Keratinocyte (primary cell): ENCODE results near the gene FZD2. TPM values are rescaled to one million over a fixed set of nuclear protein-coding genes. Genes with fewer than 3 reads are reported as not detected.

Experiments
- DNase-seq: peaks from one replicate; pipeline ENCODE4 v3.0.0-alpha.2; 2011; ENCODE audit warnings: low read depth, missing footprints, low spot score
- FAIRE-seq: peaks from 2 replicates; lab custom pipeline; 2011; peaks lifted over from hg19 to GRCh38; lab: Jason Lieb, UNC
- H2AFZ ChIP-seq: 2 replicates; pipeline ENCODE4 v1.6.0; 2012; ENCODE audit warnings: low read length, control low read depth, inconsistent platforms; ENCODE audit not compliant: control insufficient read depth
- H3K27ac ChIP-seq: 2 replicates; pipeline ENCODE4 v1.5.1; 2011; ENCODE audit warnings: low read length; ENCODE audit not compliant: control insufficient read depth, insufficient read depth
- H3K27me3 ChIP-seq: 3 replicates; pipeline ENCODE4 v1.6.0; 2011; ENCODE audit warnings: low read length; ENCODE audit not compliant: control insufficient read depth, insufficient read depth; ENCODE audit errors: extremely low read depth
- H3K36me3 ChIP-seq, 2 experiments: 2 replicates in 1 of 2; 3 replicates in 1 of 2; pipeline ENCODE4 v1.5.1; 2011; ENCODE audit warnings: low read length in 2 of 2, mild to moderate bottlenecking in 1 of 2; ENCODE audit not compliant: control insufficient read depth in 2 of 2, insufficient read depth in 2 of 2; ENCODE audit errors: extremely low read depth in 1 of 2
- H3K4me1 ChIP-seq: 3 replicates; pipeline ENCODE4 v1.5.1; 2011; ENCODE audit warnings: low read length; ENCODE audit not compliant: control insufficient read depth, insufficient read depth; ENCODE audit errors: extremely low read depth
- H3K4me2 ChIP-seq: 3 replicates; pipeline ENCODE4 v1.6.0; 2011; ENCODE audit warnings: low read depth, low read length; ENCODE audit not compliant: control insufficient read depth, insufficient read depth; ENCODE audit errors: extremely low read depth
- H3K4me3 ChIP-seq, 3 experiments: fragments of 200-600 bp in 1 of 3; sonication (generic) in 1 of 3; 2 replicates in 2 of 3; 3 replicates in 1 of 3; pipeline ENCODE4 v1.5.1; 2011 to 2016; ENCODE audit warnings: low read length in 3 of 3, mild to moderate bottlenecking in 3 of 3, control low read depth in 2 of 3, inconsistent platforms in 1 of 3, low read depth in 1 of 3, mixed read lengths in 1 of 3, mixed run types in 1 of 3, moderate library complexity in 1 of 3; ENCODE audit not compliant: control insufficient read depth in 2 of 3, insufficient read depth in 2 of 3; ENCODE audit errors: extremely low read depth in 1 of 3
- H3K79me2 ChIP-seq: 2 replicates; pipeline ENCODE4 v1.6.0; 2012; ENCODE audit warnings: low read length; ENCODE audit not compliant: control insufficient read depth, insufficient read depth
- H3K9ac ChIP-seq: 3 replicates; pipeline ENCODE4 v1.6.0; 2011; ENCODE audit warnings: low read length; ENCODE audit not compliant: control insufficient read depth, insufficient read depth; ENCODE audit errors: extremely low read depth
- H3K9me1 ChIP-seq: 3 replicates; pipeline ENCODE4 v1.6.0; 2011; ENCODE audit warnings: low read length; ENCODE audit not compliant: control insufficient read depth, insufficient read depth; ENCODE audit errors: extremely low read depth
- H3K9me3 ChIP-seq: 2 replicates; pipeline ENCODE4 v1.5.1; 2012; ENCODE audit warnings: low read depth, low read length; ENCODE audit not compliant: control insufficient read depth
- H4K20me1 ChIP-seq: 3 replicates; pipeline ENCODE4 v1.6.0; 2011; ENCODE audit warnings: low read length; ENCODE audit not compliant: control insufficient read depth, insufficient read depth; ENCODE audit errors: extremely low read depth
- EZH2 ChIP-seq: IDR thresholded peaks from one replicate; pipeline ENCODE4 v1.6.1; 2012; ENCODE audit warnings: inconsistent platforms, mild to moderate bottlenecking, low read length, moderate library complexity
- dilution Hi-C: fragments of 300-500 bp; cut with MboI; formaldehyde crosslinking; loops from one replicate; pipeline ENCODE4 v1.7.0; 2020; ENCODE audit warnings: low sequenced_read_pairs; ENCODE audit not compliant: extremely low pct_ligation_motif_present
- polyA plus RNA-seq, 5 experiments: library from polyadenylated mRNA; depleted of rRNA in 3 of 5; stranded (reverse) in 3 of 5; stranded (forward) in 1 of 5; unstranded in 1 of 5; fragments of >200 nt; gene quantifications; 1 replicate in 1 of 5; 2 replicates in 3 of 5; 3 replicates in 1 of 5; pipeline versions ENCODE4 v1.2.1 to v1.2.3, GENCODE V29; 2011 to 2012; ENCODE audit warnings: missing spikeins in 2 of 5, low read depth in 1 of 5, low replicate concordance in 1 of 5
- TF ChIP-seq, protein P1 (sequence below), 3 experiments: IDR thresholded peaks in 1 of 3; conservative IDR thresholded peaks in 1 of 3; optimal IDR thresholded peaks in 1 of 3; 2 replicates in 2 of 3; 3 replicates in 1 of 3; pipeline versions ENCODE3 to v1.5.1; 2011; ENCODE audit warnings: low read length in 3 of 3, mild to moderate bottlenecking in 3 of 3, moderate library complexity in 2 of 3, control low read depth in 1 of 3, inconsistent platforms in 1 of 3; ENCODE audit not compliant: insufficient read depth in 2 of 3; ENCODE audit errors: extremely low read depth in 1 of 3

Gene FZD2
- polyA plus RNA-seq, 1 donor (not counting 4 experiments of a cell fraction or from before 2014, with no cell fraction given) = 2.6 TPM

DNA sequence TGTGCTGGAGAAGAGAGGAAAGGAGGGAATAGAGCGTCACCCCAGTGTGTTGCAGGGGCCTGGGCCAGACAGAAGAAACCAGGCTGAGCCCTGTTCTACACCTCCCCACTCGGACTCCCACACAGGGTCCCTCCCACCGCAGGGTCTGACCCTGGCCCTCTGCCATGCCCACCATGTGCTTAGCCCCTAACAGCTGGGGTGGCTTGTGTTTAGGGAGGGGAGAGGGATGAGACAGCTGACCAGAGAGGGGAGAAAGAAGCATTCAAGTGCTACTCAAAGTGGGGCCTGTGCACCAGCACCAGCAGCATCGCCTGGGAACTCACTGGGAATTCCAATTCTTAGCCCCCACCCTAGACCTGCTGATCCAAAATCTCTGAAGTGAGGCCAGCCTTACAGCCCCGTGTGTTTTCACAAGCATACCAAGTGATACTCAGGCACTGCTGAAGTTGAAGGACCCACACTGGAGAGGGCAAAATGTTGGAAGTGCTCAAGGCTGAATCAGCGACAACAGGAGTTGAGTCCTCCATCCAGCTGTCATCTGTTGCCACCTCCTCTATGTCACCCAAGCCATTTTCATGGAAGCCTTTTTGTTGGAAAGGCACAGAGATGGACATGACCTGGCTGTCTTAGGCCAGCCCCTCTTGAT, 47.0 kb downstream of the FZD2 start:
- peaks cover 9% of the 10 kb centered on the region for H3K27me3 ChIP-seq
- no peak overlapping the region for H3K9ac ChIP-seq
- no peaks in the 10 kb centered on the region for H3K9me3 ChIP-seq
- DNase-seq (no peak), FAIRE-seq (no peak)
- dilution Hi-C loops = no loop called here
- H3K4me1 ChIP-seq = no peaks in the 10 kb centered on the region
- no peak for TF ChIP-seq EZH2
- TF ChIP-seq, protein P1, sequence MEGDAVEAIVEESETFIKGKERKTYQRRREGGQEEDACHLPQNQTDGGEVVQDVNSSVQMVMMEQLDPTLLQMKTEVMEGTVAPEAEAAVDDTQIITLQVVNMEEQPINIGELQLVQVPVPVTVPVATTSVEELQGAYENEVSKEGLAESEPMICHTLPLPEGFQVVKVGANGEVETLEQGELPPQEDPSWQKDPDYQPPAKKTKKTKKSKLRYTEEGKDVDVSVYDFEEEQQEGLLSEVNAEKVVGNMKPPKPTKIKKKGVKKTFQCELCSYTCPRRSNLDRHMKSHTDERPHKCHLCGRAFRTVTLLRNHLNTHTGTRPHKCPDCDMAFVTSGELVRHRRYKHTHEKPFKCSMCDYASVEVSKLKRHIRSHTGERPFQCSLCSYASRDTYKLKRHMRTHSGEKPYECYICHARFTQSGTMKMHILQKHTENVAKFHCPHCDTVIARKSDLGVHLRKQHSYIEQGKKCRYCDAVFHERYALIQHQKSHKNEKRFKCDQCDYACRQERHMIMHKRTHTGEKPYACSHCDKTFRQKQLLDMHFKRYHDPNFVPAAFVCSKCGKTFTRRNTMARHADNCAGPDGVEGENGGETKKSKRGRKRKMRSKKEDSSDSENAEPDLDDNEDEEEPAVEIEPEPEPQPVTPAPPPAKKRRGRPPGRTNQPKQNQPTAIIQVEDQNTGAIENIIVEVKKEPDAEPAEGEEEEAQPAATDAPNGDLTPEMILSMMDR (optimal IDR thresholded peaks at IDR 0.05 in 1 of 3, IDR thresholded peaks at IDR 0.05 in 1 of 3, conservative IDR thresholded peaks at IDR 0.05 in 1 of 3; ENCODE audit: extremely low read depth in 1 of 3, insufficient read depth in 2 of 3, low read length in 3 of 3) = no peak
- H3K79me2 ChIP-seq = no peaks in the 10 kb centered on the region
- no peaks in the 10 kb centered on the region for H3K9me1 ChIP-seq
- H2AFZ ChIP-seq = no peak overlapping the region
- no peak overlapping the region for H3K4me3 ChIP-seq
- no peaks in the 10 kb centered on the region for H3K36me3 ChIP-seq
- H3K27ac ChIP-seq = no peak overlapping the region
- no peaks in the 10 kb centered on the region for H4K20me1 ChIP-seq
- no peak overlapping the region for H3K4me2 ChIP-seq

DNA sequence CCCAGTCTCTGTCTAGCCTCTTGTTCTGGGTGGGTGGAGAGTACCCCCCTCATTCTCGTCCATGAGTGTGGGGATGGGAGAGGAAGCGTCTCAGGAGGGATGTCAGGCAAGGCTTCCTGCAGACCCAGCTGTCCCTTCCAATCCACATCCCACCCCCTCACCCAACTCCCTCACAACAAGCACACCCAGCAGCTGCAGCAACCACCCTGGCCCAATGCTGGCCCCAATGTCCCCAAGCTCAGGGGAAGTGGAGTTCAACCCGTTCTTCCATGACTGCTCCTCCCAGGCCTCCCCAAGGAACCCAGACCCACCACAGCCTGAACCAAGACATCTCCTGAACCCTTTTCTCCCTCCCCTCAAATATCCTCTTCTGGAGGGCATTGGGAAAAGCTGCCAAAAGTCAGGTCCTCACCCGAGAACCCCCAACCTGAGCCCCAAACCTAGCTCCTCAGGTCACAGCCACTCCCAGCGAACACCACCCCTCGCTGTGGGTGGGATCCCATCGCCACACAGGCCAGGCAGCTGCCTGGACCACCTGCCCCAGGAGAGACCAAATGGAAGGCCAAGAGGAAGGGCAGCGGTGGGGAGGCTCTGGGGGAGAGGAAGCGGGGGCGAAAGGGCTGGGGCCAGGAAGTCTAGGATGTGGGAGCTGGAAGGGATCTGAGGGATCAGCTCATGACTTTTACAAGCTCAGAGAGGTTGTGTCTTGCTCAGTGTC, 47.6 kb downstream of the FZD2 start:
- no peak for FAIRE-seq
- Histone ChIP-seq H3K79me2 (no peaks in the 10 kb centered on the region), H2AFZ (no peak overlapping the region), H3K4me3 (no peak overlapping the region), H3K27ac (no peak overlapping the region), H3K36me3 (no peaks in the 10 kb centered on the region), H3K27me3 (peaks cover 9% of the 10 kb centered on the region), H3K4me1 (no peaks in the 10 kb centered on the region), H3K9ac (no peak overlapping the region), H4K20me1 (no peaks in the 10 kb centered on the region), H3K4me2 (no peak overlapping the region), H3K9me1 (no peaks in the 10 kb centered on the region), H3K9me3 (no peaks in the 10 kb centered on the region)
- dilution Hi-C loops = no loop called here
- no peak for DNase-seq
- TF ChIP-seq, protein P1 (optimal IDR thresholded peaks at IDR 0.05 in 1 of 3, IDR thresholded peaks at IDR 0.05 in 1 of 3, conservative IDR thresholded peaks at IDR 0.05 in 1 of 3; ENCODE audit: extremely low read depth in 1 of 3, insufficient read depth in 2 of 3, low read length in 3 of 3) = no peak
- TF ChIP-seq EZH2 = no peak
